Fibroblast of gingiva (primary cell): ENCODE measurements around the gene PLA2G4B.

Experiments
- DNase-seq: peaks from one replicate; pipeline ENCODE4 v3.0.0-alpha.2; 2011; ENCODE audit warnings: low read depth

Gene PLA2G4B

DNA sequence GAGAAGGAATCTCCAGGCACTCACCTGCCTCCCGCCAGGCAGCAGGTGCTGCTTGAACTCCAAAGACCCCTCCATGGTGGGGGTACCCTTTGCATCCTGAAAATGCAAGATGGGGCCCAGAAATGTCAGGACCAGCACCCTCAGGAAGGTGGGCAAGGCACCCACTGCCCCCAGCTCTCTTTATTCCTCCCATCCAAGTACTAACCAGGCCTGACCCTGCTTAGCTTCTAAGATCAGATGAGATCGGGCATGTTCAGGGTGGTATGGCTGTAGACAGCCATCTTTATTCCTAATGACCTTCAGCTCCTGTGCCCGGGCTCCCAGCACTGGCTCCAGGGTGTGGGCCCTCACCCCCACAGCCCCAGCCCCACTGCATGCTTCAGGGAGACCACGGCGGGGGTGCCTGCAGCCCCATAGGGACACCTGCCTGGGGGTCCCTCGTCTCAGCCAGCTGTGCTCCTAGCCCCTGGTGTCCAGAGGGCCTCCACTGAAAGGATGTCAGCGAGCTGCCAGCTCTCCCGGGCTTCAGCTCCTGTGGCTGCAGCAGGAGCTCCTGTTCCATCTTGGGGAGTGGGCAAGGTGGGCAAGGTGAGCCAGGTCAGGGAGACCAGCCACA, 13.2 kb downstream of the PLA2G4B start:
- no peak for DNase-seq

DNA sequence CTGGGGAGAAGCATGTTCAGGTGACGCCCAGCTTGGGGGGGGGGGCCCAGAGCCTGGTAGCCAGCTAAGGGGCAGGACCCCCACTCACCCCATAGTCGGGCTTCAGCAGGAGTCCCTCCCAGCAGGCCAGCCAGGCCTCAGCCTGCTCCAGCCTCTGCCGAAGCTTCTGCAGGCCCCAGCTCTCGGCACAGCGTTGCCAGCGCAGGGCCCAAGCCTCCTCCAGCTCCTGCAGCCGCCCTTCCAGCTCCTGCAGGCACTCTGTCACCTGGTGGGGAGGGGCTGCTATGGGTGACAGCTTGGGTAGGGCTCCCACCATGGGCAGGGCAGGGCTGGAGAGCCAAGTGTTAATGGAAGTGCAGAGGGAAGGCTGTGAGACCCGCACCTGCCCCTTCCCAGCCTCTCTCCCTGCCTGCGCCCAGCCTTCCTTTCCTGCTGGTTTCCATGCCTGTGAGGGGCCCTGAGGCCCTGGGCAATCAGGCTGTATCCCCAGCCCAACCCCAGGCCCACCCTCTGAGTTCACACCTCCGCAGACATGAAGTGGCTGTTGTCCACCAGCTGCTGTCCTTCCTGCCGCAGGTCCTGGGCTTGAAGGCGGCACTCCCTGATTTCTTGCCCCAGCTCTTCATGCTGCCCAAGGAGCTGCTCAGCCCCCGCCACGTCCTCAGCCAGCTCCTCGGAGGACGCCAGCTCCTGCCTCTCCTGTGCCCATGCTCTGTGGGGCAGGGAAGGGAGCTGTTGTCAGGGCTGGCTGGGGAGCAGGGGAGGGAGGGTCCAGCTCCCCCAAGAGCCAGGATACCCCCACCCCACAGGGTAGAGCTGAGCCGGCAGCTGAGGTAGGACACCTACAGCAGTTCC, 14.3 kb downstream of the PLA2G4B start:
- no peak for DNase-seq

DNA sequence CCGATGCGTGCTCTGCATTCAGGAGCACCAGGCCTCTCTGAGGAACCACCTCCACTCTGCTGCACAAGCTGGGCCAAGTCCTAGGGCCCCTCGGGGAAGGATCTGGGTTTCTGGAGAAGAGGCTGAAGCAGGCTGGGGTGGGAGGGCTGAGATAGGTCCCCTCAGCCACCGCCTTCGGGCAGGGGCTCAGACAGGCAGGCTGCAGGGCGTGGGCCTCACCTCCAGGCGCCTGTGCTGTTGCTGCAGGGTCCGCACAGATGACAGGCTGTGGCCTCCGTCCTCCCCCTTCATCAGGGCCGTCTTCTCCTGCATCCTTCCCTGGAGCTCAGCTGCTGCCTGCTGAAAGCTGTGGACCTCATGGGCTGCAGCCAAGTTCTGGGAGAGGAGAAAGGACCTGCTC, 15.2 kb downstream of the PLA2G4B start:
- DNase-seq: no peak

DNA sequence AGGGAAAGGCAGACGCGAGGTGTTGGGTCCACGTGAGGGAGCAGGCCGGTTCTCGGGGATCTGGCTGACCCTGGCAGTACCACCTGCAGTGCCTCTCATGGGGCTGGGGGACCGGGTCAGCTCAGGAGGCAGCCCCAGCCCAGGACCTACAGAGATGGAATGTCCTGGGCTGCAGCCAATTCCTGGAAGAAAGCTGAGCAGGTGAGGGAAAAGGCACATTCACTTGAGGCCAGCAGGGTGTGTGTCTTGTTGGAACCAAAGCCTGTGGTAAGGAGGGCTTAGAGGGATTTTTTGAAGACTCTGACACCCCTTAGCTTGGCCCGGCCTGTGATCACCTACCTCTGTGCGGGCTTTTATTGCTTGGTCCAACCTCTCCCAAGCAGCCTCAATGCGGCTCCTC, 15.8 kb downstream of the PLA2G4B start:
- DNase-seq: no peak

DNA sequence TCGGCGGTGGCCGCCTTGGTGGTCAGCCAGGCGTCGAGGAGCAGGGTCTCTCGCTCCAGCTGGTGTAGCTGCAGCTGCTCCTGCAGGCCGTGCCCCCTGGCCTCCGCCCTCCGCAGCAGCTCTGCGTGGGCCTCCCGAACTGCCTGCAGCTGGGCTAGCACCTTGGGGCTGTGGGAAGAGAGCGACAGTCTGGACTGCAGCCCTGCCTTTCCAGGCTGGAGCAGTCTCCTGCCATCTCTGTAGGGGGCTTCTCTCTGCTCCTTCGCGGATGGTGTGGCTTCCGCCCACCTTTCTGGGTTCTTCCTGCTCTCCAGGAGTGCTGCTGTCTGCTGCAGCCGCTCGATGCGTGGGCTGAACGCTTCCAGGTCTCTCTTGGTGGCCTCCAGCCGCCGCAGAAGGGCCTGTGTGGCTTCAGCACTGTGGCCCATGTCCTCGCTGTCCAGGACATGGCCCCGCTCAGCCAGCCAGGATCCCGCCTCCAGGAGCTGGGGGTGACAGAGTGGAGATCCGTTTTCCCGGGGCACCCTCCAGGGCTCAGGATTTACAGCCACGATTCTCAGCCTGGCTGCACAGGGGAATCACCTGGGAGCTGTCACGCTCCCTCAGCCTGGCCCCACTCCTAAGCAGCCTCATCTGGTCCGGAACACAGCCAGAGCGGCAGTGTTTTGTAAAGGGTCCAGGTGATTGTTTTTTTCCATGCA, 16.8 kb downstream of the PLA2G4B start:
- no peak for DNase-seq

DNA sequence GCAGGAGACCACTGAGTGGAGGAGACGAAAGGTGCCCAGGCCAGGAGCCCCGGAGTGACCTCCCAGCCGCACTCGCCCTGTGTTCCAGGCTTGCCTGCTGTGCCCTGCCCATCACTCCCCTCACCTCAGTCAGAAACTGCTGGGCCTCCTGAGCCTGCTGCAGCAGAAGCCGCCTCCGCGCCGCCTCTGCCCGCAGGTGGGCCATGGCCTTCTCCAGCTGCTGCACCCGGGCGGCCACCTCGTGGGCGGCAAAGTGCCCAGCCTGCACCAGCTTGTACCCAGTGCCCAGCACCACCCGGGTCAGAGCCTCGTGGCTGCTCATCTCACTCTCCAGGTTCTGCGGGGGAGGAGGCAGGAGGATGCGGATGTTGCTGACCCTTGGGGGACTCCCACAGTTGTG, 17.6 kb downstream of the PLA2G4B start:
- no peak for DNase-seq

DNA sequence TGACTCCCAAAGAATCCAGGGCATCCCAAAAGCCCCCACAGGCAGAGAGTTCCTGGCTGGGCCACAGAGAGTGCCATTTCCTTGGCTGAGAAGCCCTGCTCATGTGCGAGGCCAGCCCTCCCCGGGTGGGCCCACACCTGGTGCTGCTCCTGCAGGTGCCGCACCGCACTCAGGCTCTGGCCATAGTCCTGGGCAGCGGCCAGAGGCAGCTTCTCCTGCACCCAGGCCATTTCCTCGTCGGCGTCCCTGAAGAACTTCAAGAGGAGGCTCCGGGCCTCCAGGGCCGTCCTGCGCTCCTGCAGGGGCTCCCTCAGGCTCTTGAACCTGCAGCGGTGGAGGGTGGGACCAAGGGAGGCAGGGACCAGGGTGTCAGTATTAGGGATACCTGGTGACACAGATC, 18.1 kb downstream of the PLA2G4B start:
- DNase-seq: no peak

DNA sequence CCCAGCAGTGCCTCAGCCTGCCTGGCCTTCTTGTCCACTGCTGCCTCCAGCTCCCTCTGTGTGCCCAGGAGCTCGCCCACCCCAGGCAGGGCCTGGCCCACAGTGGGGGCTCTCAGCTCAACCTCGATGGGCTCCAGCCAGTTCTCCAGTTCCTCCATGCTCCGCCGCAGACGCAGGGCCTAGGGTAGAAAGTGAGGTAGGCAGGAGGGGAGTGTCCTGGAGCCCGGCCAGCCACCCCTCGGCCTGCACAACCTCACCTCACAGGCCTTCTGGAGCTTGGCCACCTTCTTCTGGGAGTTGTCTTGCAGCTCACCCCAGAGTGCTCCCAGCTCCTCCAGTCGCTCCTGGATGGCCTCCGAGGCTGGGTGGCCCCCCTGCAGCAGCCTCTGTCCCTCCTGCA, 18.7 kb downstream of the PLA2G4B start:
- DNase-seq: no peak

DNA sequence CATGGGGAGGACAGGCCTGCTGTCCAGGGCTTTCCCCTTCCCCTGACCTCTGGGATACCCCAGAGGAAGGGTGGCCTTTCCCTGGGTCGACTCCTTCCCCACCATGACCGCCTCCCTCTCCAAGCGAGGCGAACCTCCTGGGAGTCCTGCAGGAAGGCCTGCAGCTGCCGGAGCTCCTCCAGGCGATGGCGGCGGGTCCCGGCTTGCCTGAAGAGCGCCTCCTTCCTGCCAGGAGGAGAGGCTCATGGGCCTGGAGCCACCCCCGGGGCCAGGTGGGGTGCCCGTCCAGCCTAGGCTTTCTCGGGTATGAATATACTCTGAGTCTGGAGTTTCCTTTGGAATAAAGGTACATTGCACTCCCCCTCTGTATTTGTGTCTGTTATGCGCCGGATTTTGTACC, 20.1 kb downstream of the PLA2G4B start:
- DNase-seq: no peak

DNA sequence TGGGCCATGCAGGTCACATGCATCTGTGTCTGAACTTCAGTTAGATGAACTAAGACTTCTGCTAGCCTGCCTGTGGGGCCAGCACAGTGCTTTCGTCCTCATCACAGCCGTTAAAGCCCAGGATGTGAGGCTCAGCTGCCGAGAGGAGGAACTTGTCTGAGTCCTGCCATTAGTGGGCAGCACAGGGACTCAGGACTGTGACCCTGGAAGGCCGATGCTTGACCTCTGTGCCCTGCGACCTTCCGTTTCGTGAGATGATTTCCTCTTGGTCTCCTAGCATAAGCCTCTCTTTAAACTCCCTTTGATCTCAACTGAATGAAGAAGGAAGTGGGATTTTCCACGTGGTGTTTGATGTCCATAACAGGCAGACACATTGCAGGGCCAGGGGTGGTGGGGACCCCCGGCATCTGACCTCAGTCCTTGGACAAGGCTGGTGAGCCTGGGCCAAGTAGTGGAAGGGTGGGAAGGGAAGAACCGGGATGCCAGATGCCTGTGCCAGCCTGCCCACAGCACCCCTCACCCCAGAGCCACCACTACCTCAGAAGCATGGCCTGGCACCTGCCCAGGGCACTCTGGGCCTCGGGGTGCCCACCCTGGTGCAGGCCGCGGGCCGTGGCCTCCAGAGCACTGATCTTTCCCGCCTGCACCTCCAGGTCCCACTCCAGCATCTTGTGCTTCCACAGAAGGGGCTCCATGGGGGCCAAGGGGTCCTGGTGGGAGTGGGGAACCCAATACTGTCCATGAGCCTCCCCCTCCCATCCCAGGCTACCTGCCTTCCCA, 21.6 kb downstream of the PLA2G4B start:
- DNase-seq: no peak

DNA sequence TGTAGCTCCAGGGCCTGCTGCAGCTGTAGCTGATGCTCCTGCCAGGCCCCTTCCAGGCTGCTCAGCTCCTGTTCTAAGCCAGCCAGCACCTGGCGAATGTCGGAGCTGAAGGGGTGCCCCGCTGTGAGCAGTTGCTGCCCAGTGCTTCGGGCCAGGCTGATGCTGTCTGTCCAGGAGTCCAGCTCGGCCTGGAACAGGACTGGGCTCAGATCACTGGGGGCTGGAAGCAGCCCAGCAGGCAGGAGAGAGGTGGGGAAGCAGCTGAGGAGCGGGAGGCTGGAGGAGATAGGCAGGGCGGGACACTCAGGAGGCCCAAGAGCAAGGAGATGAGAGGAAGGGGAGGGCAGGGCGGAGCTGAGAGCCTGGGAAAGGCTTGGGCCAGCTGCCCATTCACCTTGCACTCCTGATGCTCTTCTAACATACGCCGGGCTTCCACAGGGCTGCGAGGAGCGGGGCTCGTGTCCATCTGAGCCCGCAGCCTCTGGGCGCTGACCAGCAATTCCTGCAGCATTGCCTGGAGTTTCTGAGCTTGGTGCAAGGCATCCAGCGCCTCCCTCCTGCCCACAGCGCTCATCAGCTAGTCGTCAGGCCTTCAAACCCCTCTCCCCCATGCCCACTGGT, 23.2 kb downstream of the PLA2G4B start:
- no peak for DNase-seq

DNA sequence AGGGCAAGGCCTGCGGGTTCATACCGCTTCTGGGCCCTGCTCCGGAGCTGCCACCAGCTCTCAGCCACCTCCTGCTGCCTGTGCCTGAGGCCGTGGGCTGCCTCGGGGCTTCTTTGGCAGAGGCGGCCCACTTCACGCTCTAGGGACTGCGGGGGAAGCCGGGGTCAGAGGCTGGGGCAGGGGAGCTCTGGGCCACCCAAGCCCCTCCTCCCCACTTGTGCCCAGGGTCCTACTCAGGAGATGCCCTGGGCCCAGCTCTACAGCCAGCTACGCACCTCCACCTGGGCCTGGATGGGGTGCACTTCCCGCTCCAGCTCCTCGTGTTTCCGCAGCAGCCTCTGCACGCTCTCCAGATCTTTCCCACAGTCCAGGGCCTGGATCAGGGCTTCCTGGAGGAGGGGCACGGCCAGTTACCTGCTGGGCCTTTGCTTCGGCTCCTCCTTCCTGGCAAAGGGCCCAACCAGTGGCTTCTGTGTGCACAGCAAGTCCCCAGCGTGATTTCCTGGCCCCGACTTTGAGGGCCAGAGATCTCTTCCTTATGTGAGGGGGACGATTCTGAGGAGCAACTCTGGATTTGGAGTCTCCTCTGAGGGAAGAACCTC, 24.0 kb downstream of the PLA2G4B start:
- DNase-seq: no peak

DNA sequence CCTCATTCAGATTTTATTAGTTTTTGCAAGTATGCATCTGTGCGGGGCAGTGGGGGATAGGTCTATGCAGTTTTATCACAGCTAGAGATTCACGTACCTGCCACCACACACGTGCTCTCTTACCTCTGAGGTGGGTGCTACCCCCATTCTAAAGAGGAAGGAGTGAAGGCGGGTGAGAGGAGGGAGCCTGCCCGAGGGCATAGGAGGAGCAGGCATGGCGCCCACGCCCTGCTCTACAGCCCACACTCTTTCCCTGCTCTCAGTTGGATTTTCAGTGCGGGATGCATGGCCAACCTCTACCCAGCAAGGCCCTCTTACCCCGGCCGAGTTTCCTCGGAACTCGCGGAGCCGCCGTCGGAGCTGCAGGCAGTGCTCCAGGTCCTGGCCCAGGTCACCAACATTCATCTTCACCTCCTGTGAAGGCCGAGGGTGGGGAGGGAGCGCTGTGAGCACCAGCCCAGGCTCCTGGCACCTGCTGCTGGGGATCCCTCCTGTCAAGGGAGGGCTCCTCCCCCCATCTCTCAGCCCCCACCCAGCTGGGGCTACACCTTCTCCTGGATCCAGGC, 26.9 kb downstream of the PLA2G4B start:
- no peak for DNase-seq

DNA sequence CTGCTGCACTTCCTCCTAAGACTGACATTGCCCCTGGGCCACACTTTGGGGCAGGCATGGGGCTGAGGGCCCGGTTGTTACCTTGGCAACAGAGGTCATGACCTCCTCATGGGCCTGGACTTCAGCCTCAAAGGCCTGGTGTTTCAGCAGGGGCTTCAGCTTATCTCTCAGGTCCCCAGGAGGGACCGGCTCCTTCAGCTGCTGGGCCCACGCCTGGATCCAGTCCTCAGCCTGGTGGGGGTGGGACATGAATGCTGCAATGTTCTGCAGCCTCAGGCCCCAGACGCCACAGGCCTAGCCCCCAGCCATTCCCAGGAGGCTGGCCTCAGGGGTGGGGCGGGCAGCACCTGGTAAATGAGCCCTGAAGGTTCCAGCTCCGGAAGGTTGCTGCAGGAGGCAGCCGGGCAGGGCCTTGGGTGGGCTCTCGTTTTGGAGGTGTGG, 27.6 kb downstream of the PLA2G4B start:
- no peak for DNase-seq

DNA sequence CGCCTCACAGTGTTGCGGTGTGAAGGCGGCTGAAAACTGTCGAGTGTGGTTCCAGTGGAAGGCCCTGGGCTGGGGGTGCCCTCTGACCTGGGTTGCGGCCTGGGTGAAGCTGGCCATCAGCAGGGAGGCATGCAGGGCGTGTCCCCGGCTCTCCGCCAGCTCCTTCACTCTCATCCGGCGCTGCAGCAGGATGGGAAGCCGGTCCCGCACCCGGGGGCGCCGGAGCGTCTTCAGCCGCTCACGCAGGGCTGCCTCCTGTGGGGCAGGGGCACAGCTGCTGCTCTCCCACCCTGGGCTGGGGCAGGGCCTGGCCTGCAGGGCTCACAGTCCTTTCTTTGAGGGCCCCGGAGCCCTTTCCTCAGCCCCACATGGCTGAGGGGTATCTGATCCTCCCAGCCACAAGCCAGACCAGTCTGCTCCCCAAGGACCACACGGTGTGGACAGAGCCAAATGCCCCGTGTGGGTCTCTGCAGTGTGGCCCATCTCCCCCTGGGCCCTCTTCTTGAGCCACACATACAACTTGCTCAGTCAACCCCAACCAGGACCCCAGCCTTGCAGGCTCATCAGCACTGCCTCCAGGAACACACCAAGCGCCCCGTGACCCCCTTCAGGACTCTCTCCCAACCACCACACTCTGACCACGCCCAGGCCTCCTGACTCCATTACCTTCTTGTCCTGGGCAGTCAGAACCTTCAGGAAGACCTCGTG, 28.4 kb downstream of the PLA2G4B start:
- no peak for DNase-seq

DNA sequence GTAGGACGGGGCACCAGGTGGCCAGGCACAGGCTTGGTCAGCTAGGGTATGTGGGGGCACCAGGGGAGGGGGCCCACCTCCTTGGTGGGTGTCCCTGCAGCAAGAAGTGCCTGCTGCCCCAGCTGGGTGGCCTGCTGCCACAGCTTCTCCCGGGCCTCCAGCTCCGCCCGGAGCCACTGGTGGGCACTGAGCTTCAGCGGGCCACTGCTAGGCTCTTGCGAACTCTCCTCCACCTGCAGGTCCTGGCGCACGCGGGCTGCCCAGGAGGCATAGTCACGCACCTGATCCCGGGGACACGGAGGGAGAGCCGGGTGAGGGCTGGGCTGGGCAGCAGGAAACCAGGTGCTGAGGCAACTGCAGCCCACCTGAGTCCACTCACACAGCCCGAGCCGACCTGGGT, 29.7 kb downstream of the PLA2G4B start:
- DNase-seq: no peak

DNA sequence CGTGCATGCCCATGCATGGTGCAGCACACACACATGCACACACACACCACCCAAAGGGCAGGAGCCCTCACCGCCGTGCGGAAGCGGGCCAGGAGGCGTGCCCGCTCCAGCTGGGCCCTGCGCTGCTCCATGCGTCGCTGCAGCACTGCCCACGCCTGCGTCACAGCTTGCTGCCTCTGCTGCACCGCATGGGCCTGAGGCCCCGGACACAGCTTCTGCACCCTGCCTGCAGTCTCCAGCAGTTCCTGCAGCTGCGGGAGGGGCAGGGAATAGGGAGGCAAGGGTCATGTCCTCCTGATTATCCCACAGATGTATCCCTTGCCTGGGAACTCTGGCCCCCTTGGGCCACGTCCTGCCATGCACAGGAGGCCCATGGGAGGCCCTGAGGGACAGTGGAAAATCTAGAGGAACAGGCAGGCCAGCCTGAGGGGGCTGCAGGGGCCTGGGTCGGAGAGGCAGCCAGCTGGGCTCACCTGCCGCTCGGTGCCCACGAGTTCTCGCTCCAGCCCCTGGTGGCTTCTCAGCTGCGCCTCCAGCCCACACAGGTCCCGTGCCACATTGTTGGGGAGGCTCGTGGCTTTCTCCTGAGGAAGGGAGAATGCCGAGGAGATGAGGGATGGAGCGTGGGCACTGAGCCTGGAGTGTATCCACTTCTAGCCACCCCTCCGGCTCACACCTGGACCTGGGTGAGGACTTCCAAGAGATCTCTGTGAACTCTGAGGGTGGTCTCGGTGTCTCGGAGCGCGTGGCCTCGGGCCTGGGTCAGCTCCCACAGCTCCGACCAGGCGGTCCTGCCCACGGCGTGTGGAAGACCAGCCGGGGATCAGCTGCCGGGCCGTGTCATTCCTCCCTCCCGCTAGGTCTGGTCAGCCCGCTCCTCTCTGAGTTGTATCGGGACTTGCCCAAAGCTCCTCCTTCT, 31.4 kb downstream of the PLA2G4B start:
- no peak for DNase-seq

DNA sequence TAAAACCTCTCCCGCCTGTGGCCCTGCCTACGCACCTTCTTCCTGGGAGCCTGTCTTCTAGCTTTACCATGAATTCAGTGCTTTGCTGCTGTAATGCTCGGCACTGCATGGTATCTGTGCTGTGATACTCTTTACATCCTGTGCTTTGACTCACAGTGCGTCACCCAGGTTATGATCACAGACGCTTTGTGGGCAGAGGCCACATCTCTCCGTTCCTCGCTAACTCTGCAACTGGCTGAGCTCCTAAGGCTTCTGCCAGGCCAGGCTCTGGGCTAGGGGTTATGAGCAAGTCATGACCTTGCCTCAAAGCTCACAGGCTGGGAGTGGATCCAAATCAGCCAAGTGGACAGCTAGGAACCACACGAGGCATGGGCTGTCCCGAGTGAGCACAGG, 32.0 kb downstream of the PLA2G4B start:
- peak; percentile 18 for DNase-seq

DNA sequence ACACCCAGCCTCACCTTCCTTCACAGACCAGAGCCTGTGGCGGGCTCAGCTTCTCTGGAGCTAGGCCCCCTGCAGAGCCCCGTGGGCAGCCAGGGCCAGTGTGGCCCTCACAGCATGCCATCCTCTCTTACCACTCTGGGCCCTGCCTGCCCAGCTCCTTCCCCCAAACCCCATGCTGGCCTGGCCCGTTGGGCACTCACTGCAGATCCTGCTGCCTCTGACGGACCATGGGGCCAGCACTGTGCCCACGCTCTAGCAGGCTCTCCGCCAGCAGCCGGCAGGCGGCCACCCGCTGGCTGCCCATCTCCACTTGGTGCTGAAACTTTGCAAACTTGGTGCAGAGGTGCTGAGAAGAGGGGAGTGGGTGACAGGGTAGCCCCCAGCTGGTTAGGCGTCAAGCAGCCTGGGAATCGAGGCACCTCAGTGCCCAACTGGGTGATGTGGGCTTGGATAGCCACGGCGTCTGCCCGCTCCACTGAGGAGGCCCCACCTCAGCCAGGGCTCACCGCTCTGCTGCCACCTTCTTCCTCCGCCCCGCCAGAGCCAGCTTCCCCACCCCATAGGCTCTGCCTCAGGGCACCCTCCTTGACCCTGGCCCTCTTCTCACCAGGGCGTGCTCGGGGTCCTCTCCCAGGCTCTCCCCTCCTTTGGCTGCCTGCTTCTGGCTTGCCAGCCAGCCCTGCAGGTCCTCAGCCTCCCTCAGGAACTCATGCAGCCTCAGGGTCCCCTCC, 32.7 kb downstream of the PLA2G4B start:
- no peak for DNase-seq
